Naive thymus-derived CD4-positive, alpha-beta T cell (primary cell): ENCODE measurements around the gene CDHR1. TPM values are rescaled to one million over a fixed set of nuclear protein-coding genes. Genes with fewer than 3 reads are reported as not detected.
A peak's percentile ranks its signal among the peaks of the same experiment; 100 is the strongest.

Source experiments
- ATAC-seq: fragments of 150-1000 bp; cut with Tn5 transposase; 2 replicates; pipeline ENCODE4 v1.10.0; 2021; ENCODE audit warnings: mild to moderate bottlenecking, moderate library complexity
- CTCF ChIA-PET: fragments of 350-600 bp; sonication (Branson Sonifier 250); formaldehyde crosslinking; loops from one replicate; lab custom pipeline; 2021; ENCODE audit warnings: antibody characterized with exemption; lab: Charles Lee
- POLR2A ChIA-PET: fragments of 350-600 bp; sonication (Branson Sonifier 250); formaldehyde crosslinking; loops from one replicate; lab custom pipeline; 2021; ENCODE audit warnings: antibody characterized with exemption, inconsistent platforms; lab: Charles Lee
- DNase-seq, 9 donors: peaks; one replicate each; pipeline versions ENCODE4 v3.0.0 to v3.0.0-alpha.2; 2020 to 2022; ENCODE audit warnings: mixed read lengths in 1 of 9
- H3K27ac ChIP-seq: one replicate; pipeline ENCODE4 v1.7.0; 2013; ENCODE audit warnings: mild to moderate bottlenecking, low read depth, low read length, moderate library complexity
- H3K27me3 ChIP-seq, 2 donors: one replicate each; pipeline ENCODE4 v1.7.0; 2013; ENCODE audit warnings: low read length in 2 of 2, mild to moderate bottlenecking in 2 of 2, moderate library complexity in 2 of 2; ENCODE audit not compliant: control insufficient read depth in 2 of 2, insufficient read depth in 2 of 2
- H3K36me3 ChIP-seq, 3 experiments: 1 replicate in 2 of 3; 2 replicates in 1 of 3; pipeline ENCODE4 v1.7.0; 2013; ENCODE audit warnings: low read length in 3 of 3, mild to moderate bottlenecking in 3 of 3, moderate library complexity in 1 of 3; ENCODE audit not compliant: insufficient read depth in 3 of 3, control insufficient read depth in 2 of 3
- H3K4me1 ChIP-seq, 2 donors: one replicate each; pipeline ENCODE4 v1.7.0; 2013; ENCODE audit warnings: low read length in 2 of 2, mild to moderate bottlenecking in 2 of 2, moderate library complexity in 1 of 2; ENCODE audit not compliant: control insufficient read depth in 2 of 2, insufficient read depth in 2 of 2
- H3K4me3 ChIP-seq: 2 replicates; pipeline ENCODE4 v1.7.0; 2013; ENCODE audit warnings: mild to moderate bottlenecking, low read length
- H3K9me3 ChIP-seq, 3 experiments: 1 replicate in 2 of 3; 2 replicates in 1 of 3; pipeline ENCODE4 v1.7.0; 2013; ENCODE audit warnings: low read length in 3 of 3; ENCODE audit not compliant: control insufficient read depth in 2 of 3
- H3K27ac Mint-ChIP-seq, 9 donors: one replicate each; pipeline ENCODE4 v1.8.0; 2020 to 2022; ENCODE audit warnings: mixed read lengths in 9 of 9, mild to moderate bottlenecking in 8 of 9, moderate library complexity in 5 of 9, inconsistent platforms in 2 of 9
- H3K27me3 Mint-ChIP-seq, 5 donors: one replicate each; pipeline ENCODE4 v1.8.0; 2021 to 2022; ENCODE audit warnings: mixed read lengths in 5 of 5, mild to moderate bottlenecking in 1 of 5
- H3K36me3 Mint-ChIP-seq, 5 donors: one replicate each; pipeline ENCODE4 v1.8.0; 2020 to 2022; ENCODE audit warnings: mixed read lengths in 5 of 5, mild to moderate bottlenecking in 3 of 5, inconsistent platforms in 1 of 5
- H3K4me1 Mint-ChIP-seq, 7 donors: one replicate each; pipeline ENCODE4 v1.8.0; 2020 to 2022; ENCODE audit warnings: mixed read lengths in 7 of 7, mild to moderate bottlenecking in 3 of 7, inconsistent platforms in 1 of 7
- H3K4me3 Mint-ChIP-seq, 10 donors: one replicate each; pipeline ENCODE4 v1.8.0; 2020 to 2022; ENCODE audit warnings: mild to moderate bottlenecking in 10 of 10, mixed read lengths in 10 of 10, moderate library complexity in 6 of 10, inconsistent platforms in 2 of 10
- H3K9me3 Mint-ChIP-seq, 11 donors: one replicate each; pipeline ENCODE4 v1.8.0; 2020 to 2022; ENCODE audit warnings: mixed read lengths in 11 of 11, mild to moderate bottlenecking in 4 of 11, inconsistent platforms in 1 of 11, moderate library complexity in 1 of 11
- intact Hi-C, 2 donors: fragments of 100-400 bp; cut with micrococcal nuclease; formaldehyde crosslinking; loops; one replicate each; pipeline ENCODE4 v1.15.1; 2023
- polyA plus RNA-seq, 2 donors: library from polyadenylated mRNA; unstranded; fragments of 300-500 nt; fragmentation: Illumina TruSeq; gene quantifications; one replicate each; pipeline ENCODE4 v1.2.3, GENCODE V29; 2021
- total RNA-seq, 6 experiments: library from RNA in 5 of 6; stranded (reverse) in 5 of 6; gene quantifications; 1 replicate in 5 of 6; 2 replicates in 1 of 6; pipeline ENCODE4 v1.2.3 and lab custom pipeline; 2021 to 2026

Gene CDHR1
- total and polyA plus RNA-seq, 7 experiments from 2014 or later = 0.15 to 1.6 (median 0.30) TPM; not detected in 2

- CTCF ChIA-PET = interaction anchor here (0.6 to 9.0 kb wide), 4 partner anchors 11 to 270 kb away, joined by 3 to 129 read pairs (median 4); no protein-coding TSS in a partner anchor
- peaks cover 4 to 20% (median 13%) of the 10 kb centered on the region in 7 donors for H3K4me1 Mint-ChIP-seq
- POLR2A ChIA-PET = no interaction called here
These were observed 73.3 kb downstream of the CDHR1 start for GRCh38 chr10:84267503-84268126.

GRCh38 chr10:84269162-84269561, 74.8 kb downstream of the CDHR1 start:
- Histone ChIP-seq H3K4me3 (no peak overlapping the region), H3K36me3 (no peaks in the 10 kb centered on the region), H3K9me3 (no peaks in the 10 kb centered on the region), H3K27me3 (peaks cover 0 to 3% of the 10 kb centered on the region in 2 donors), H3K27ac (no peak overlapping the region), H3K4me1 (peaks cover 0 to 3% of the 10 kb centered on the region in 2 donors)
- H3K9me3 Mint-ChIP-seq = no peaks in the 10 kb centered on the region
- ATAC-seq (no peak), DNase-seq (no peak)
- H3K36me3 Mint-ChIP-seq = no peaks in the 10 kb centered on the region
- intact Hi-C loops = loop anchor here in 1 of 2 donors (5.0 kb wide), 1 partner anchor 163 kb away; no protein-coding TSS in a partner anchor
- H3K27me3 Mint-ChIP-seq = peaks cover 5 to 16% (median 9%) of the 10 kb centered on the region in 5 donors
- no peak overlapping the region for H3K4me3 Mint-ChIP-seq
- POLR2A ChIA-PET = no interaction called here
- no peak overlapping the region for H3K27ac Mint-ChIP-seq
- peaks cover 4 to 20% (median 13%) of the 10 kb centered on the region in 7 donors for H3K4me1 Mint-ChIP-seq
- CTCF ChIA-PET = interaction anchor here (0.6 to 1.4 kb wide), 2 partner anchors 23 to 268 kb away, joined by 3 to 5 read pairs; no protein-coding TSS in a partner anchor

More at GRCh38 chr10:84267503-84268126, 73.3 kb downstream of the CDHR1 start:
- Mint-ChIP-seq H3K4me3 (no peak overlapping the region), H3K27ac (peak overlapping the region in 2 of 9 donors; percentile 9 to 19), H3K27me3 (peaks cover 5 to 23% (median 19%) of the 10 kb centered on the region in 5 donors), H3K9me3 (no peaks in the 10 kb centered on the region), H3K36me3 (no peaks in the 10 kb centered on the region)
- Histone ChIP-seq H3K4me1 (peaks cover 0 to 3% of the 10 kb centered on the region in 2 donors), H3K27ac (no peak overlapping the region), H3K36me3 (no peaks in the 10 kb centered on the region), H3K9me3 (no peaks in the 10 kb centered on the region), H3K4me3 (no peak overlapping the region), H3K27me3 (no peaks in the 10 kb centered on the region)
- ATAC-seq (peak; percentile 76), DNase-seq (peak; percentile 18 to 72 (median 44))
- intact Hi-C loops = loop anchor here in 1 of 2 donors (1.0 to 5.0 kb wide), 2 partner anchors 62 to 165 kb away; no protein-coding TSS in a partner anchor

Other genes starting within 250 kb of the CDHR1 start
- gene GHITM, start 55.0 kb upstream of the CDHR1 start, total RNA-seq = 100 to 1,000 TPM in 1 of 5 experiments, 10 to 100 TPM in 4; 61.5 to 115 (median 76.3) TPM
- 100 to 1,000 TPM; 234 to 312 TPM for gene GHITM, start 55.0 kb upstream of the CDHR1 start, polyA plus RNA-seq
- gene GPR15LG, start 20.7 kb upstream of the CDHR1 start, total RNA-seq = not detected
- gene GPR15LG, start 20.7 kb upstream of the CDHR1 start, polyA plus RNA-seq = not detected
- not detected for gene LRIT2, start 31.0 kb downstream of the CDHR1 start, total RNA-seq
- not detected for gene LRIT2, start 31.0 kb downstream of the CDHR1 start, polyA plus RNA-seq
- not detected for gene LRIT1, start 47.0 kb downstream of the CDHR1 start, total RNA-seq
- gene LRIT1, start 47.0 kb downstream of the CDHR1 start, polyA plus RNA-seq = not detected
- not detected for gene RGR, start 50.5 kb downstream of the CDHR1 start, total RNA-seq
- gene RGR, start 50.5 kb downstream of the CDHR1 start, polyA plus RNA-seq = not detected
- gene CCSER2, start 134.1 kb downstream of the CDHR1 start, total RNA-seq = 100 to 1,000 TPM in 3 of 5 experiments, 10 to 100 TPM in 2; 91.1 to 133 (median 114) TPM
- 10 to 100 TPM; 59.1 to 85.3 TPM for gene CCSER2, start 134.1 kb downstream of the CDHR1 start, polyA plus RNA-seq